KMS-11 (cell line): Measurements from ENCODE around the gene RFTN2.

Experiments used
- H2AFZ ChIP-seq: fragments of 200-600 bp; sonication (generic); 2 replicates; pipeline ENCODE4 v1.6.1; 2016; ENCODE audit warnings: antibody characterized with exemption, mixed run types, low read depth
- H3K27ac ChIP-seq: fragments of 200-600 bp; sonication (generic); 2 replicates; pipeline ENCODE4 v1.6.1; 2016; ENCODE audit warnings: mild to moderate bottlenecking, mixed run types
- H3K27me3 ChIP-seq: fragments of 200-600 bp; sonication (generic); 2 replicates; pipeline ENCODE4 v1.6.1; 2017; ENCODE audit warnings: mild to moderate bottlenecking, low read depth, mixed run types, moderate library complexity; ENCODE audit not compliant: insufficient read depth
- H3K36me3 ChIP-seq: fragments of 200-600 bp; sonication (generic); 2 replicates; pipeline ENCODE4 v1.6.1; 2017; ENCODE audit warnings: mild to moderate bottlenecking, mixed run types; ENCODE audit not compliant: insufficient read depth
- H3K4me1 ChIP-seq: fragments of 200-600 bp; sonication (generic); 2 replicates; pipeline ENCODE4 v1.6.1; 2016; ENCODE audit warnings: mild to moderate bottlenecking, low read depth, mixed run types; ENCODE audit not compliant: poor library complexity, severe bottlenecking
- H3K4me2 ChIP-seq: fragments of 200-600 bp; sonication (generic); 2 replicates; pipeline ENCODE4 v1.7.0; 2016; ENCODE audit warnings: mild to moderate bottlenecking, mixed run types
- H3K4me3 ChIP-seq: fragments of 200-600 bp; sonication (generic); IDR thresholded peaks from 2 replicates; pipeline ENCODE4 v1.6.1; 2017; ENCODE audit warnings: low read depth, low read length, mixed read lengths; ENCODE audit not compliant: insufficient read depth
- H3K79me2 ChIP-seq: fragments of 200-600 bp; sonication (generic); 2 replicates; pipeline ENCODE4 v1.6.1; 2016; ENCODE audit warnings: low read depth, mixed run types; ENCODE audit not compliant: insufficient read depth
- H3K9ac ChIP-seq: fragments of 200-600 bp; sonication (generic); 2 replicates; pipeline ENCODE4 v1.6.1; 2016; ENCODE audit warnings: mild to moderate bottlenecking, mixed run types
- H4K20me1 ChIP-seq: fragments of 200-600 bp; sonication (generic); 2 replicates; pipeline ENCODE4 v1.6.1; 2016; ENCODE audit warnings: mild to moderate bottlenecking, mixed run types; ENCODE audit not compliant: insufficient read depth
- CTCF ChIP-seq: fragments of 200-600 bp; sonication (generic); conservative IDR thresholded peaks from 2 replicates; pipeline ENCODE4 v1.6.1; 2017; ENCODE audit warnings: low read depth, mild to moderate bottlenecking, antibody characterized with exemption, low read length, moderate library complexity, mixed read lengths

RFTN2 gene

DNA sequence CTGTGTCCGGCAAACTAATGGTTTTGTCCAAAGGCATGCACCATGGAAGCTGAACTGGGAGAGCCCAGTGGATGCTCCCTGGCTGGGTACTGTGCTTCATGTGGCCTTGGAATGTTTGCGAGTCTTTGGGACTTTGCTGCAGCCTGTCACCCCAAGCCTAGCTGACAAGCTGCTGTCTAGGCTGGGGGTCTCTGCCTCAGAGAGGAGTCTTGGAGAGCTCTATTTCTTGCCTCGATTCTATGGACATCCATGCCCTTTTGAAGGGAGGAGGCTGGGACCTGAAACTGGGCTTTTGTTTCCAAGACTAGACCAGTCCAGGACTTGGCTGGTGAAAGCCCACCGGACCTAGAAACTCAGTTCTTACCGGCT, 31.4 kb upstream of the RFTN2 start:
- TF ChIP-seq CTCF = no peak
- Histone ChIP-seq H3K36me3 (no peaks in the 10 kb centered on the region), H2AFZ (no peak overlapping the region), H3K4me3 (peak overlapping the region; percentile 81), H3K27me3 (no peaks in the 10 kb centered on the region), H3K27ac (no peak overlapping the region), H3K4me2 (peak overlapping the region; percentile 40), H3K79me2 (peaks cover 51% of the 10 kb centered on the region), H3K4me1 (peaks cover 40% of the 10 kb centered on the region), H4K20me1 (peaks cover 31% of the 10 kb centered on the region), H3K9ac (peak overlapping the region; percentile 76; the same call in 1 of the 2 replicates)

DNA sequence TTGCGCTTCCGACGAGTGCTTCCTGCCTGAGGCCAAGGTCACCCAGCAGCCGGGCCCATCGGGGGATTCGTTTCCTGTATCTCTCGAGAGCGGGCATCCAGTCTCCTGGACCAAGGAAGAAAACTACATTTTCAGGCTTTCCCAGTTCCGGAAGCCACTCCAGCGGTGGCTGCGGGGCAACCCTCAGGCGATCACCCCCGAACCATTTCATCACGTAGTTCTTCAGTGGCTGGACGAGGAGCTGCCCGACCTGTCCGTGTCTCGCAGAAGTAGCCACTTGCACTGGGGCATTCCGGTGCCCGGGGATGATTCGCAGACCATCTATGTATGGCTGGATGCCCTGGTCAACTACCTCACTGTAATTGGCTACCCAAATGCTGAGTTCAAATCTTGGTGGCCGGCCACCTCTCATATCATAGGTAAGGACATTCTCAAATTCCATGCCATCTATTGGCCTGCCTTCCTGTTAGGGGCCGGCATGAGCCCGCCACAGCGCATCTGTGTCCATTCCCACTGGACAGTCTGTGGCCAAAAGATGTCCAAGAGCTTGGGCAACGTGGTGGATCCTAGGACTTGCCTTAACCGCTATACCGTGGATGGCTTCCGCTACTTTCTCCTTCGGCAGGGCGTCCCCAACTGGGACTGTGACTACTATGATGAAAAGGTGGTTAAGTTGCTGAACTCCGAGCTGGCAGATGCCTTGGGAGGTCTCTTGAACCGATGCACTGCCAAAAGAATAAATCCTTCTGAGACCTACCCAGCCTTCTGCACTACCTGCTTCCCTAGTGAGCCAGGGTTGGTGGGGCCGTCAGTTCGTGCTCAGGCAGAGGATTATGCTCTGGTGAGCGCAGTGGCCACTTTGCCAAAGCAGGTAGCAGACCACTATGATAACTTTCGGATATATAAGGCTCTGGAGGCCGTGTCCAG, 30.8 kb upstream of the RFTN2 start:
- peaks cover 31% of the 10 kb centered on the region for H4K20me1 ChIP-seq
- H2AFZ ChIP-seq = peak overlapping the region; percentile 91
- no peaks in the 10 kb centered on the region for H3K36me3 ChIP-seq
- H3K4me2 ChIP-seq = peak overlapping the region; percentile 40
- peak overlapping the region; percentile 81 for H3K4me3 ChIP-seq
- peaks cover 40% of the 10 kb centered on the region for H3K4me1 ChIP-seq
- peak overlapping the region; percentile 41; the same call in 1 of the 2 replicates for H3K27ac ChIP-seq
- TF ChIP-seq CTCF = no peak
- H3K79me2 ChIP-seq = peaks cover 51% of the 10 kb centered on the region
- no peaks in the 10 kb centered on the region for H3K27me3 ChIP-seq
- peak overlapping the region; percentile 76; the same call in 1 of the 2 replicates for H3K9ac ChIP-seq

GRCh38 chr2:197705121-197705911, 29.9 kb upstream of the RFTN2 start, which contains the start of gene MARS2:
TSS of gene MARS2 (plus strand) at chr2:197705369. CDS start at chr2:197705406, 37 bp downstream.
- Histone ChIP-seq H3K79me2 (peaks cover 49% of the 10 kb centered on the region), H2AFZ (peak within 1 kb of the TSS; percentile 99), H4K20me1 (peaks cover 31% of the 10 kb centered on the region), H3K36me3 (no peaks in the 10 kb centered on the region), H3K4me2 (peak within 1 kb of the TSS; percentile 90), H3K4me1 (peaks cover 38% of the 10 kb centered on the region), H3K4me3 (peak within 1 kb of the TSS; percentile 81), H3K9ac (peak within 1 kb of the TSS; percentile 76), H3K27ac (peak within 1 kb of the TSS; percentile 88), H3K27me3 (no peaks in the 10 kb centered on the region)
- no peak for TF ChIP-seq CTCF

DNA sequence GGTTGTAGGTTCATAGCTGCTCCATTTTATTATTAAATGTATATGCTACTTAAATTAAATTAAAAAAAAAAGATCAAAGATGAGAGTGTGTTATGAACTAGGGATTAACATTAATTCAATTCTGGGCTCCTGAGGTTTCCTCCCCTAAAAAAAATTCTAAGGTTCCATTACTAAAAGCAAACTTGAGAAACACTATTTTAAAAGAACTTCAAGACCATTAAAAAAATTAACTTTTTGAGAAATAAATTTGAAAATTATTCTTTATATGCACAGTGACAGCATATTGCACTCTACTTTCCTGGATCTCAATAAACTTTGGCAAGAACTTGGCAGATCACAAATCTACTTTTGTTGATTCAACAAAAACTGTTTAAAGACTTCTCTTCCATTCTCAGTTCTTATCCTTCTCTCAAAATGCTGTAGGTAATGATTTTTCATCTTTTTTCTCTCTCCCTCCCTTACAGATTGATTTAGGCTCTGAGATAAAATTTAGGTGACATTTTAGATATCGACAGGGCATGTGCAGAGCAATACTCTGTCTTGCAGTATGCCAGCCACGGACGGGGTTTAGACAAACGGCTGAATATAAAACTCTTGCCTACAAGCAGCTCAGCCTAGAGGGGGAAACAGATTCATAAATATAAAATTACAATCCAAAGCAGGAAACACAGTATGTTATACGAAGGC, 29.2 kb upstream of the RFTN2 start:
- H4K20me1 ChIP-seq = peaks cover 25% of the 10 kb centered on the region
- H2AFZ ChIP-seq = peak overlapping the region; percentile 99
- no peak overlapping the region for H3K4me3 ChIP-seq
- H3K9ac ChIP-seq = peak overlapping the region; percentile 76
- H3K79me2 ChIP-seq = peaks cover 42% of the 10 kb centered on the region
- H3K4me1 ChIP-seq = peaks cover 30% of the 10 kb centered on the region
- H3K27me3 ChIP-seq = no peaks in the 10 kb centered on the region
- H3K27ac ChIP-seq = peak overlapping the region; percentile 88
- peak overlapping the region; percentile 90 for H3K4me2 ChIP-seq
- no peak for TF ChIP-seq CTCF
- H3K36me3 ChIP-seq = no peaks in the 10 kb centered on the region
